Sigmoid colon (tissue), 7 donors: Measurements from ENCODE around the gene FHDC1. TPM values are rescaled to one million over a fixed set of nuclear protein-coding genes. Genes with fewer than 3 reads are reported as not detected.

ENCODE experiments used
- DNase-seq: peaks from one replicate; pipeline ENCODE4 v3.0.0-alpha.2; 2019
- H3K27ac ChIP-seq, 4 donors: fragments of 200-600 bp; sonication (generic); one replicate each; pipeline ENCODE4 v1.5.1; 2016 to 2019; ENCODE audit warnings: mild to moderate bottlenecking in 1 of 4
- H3K27me3 ChIP-seq, 3 donors: fragments of 200-600 bp; sonication (generic); one replicate each; pipeline ENCODE4 v1.5.1; 2019; ENCODE audit warnings: mild to moderate bottlenecking in 1 of 3
- H3K36me3 ChIP-seq, 4 donors: fragments of 200-600 bp; sonication (generic); one replicate each; pipeline ENCODE4 v1.5.1; 2016 to 2019
- H3K4me1 ChIP-seq, 4 donors: fragments of 200-600 bp; sonication (generic); one replicate each; pipeline ENCODE4 v1.5.1; 2017 to 2019
- H3K4me3 ChIP-seq, 4 donors: fragments of 200-600 bp; sonication (generic); one replicate each; pipeline ENCODE4 v1.5.1; 2017 to 2019; ENCODE audit warnings: mild to moderate bottlenecking in 2 of 4, moderate library complexity in 1 of 4
- H3K9me3 ChIP-seq, 4 donors: fragments of 200-600 bp in 3 of 4; sonication (generic) in 3 of 4; one replicate each; pipeline versions ENCODE4 v1.5.1 to v1.6.1; 2013 to 2019
- EP300 ChIP-seq, 4 donors: sonication (generic); formaldehyde crosslinking; IDR thresholded peaks; one replicate each; pipeline ENCODE4 v1.6.1; 2017; ENCODE audit warnings: antibody characterized with exemption in 4 of 4
- POLR2A ChIP-seq, 2 donors: fragments of 450-650 bp; IDR thresholded peaks; one replicate each; pipeline ENCODE4 v1.6.1; 2016; ENCODE audit warnings: antibody characterized with exemption in 2 of 2, mild to moderate bottlenecking in 2 of 2, moderate library complexity in 2 of 2
- POLR2AphosphoS5 ChIP-seq, 4 donors: sonication (generic); formaldehyde crosslinking; IDR thresholded peaks; one replicate each; pipeline ENCODE4 v1.6.1; 2017; ENCODE audit warnings: antibody characterized with exemption in 4 of 4
- WGBS, 2 donors: extraction: QIAGEN DNeasy Blood & Tissue Kit; methylation state at CpG; one replicate each; pipeline ENCODE4 v1.1.7; 2013; 5-methylcytosine and 5-hydroxymethylcytosine counted together
- intact Hi-C: fragments of 100-400 bp; cut with DNase I; formaldehyde crosslinking; loops from one replicate; pipeline ENCODE4 v1.15.1; 2023
- polyA plus RNA-seq, 3 donors: library from polyadenylated mRNA; stranded (reverse); fragments of 200-250 nt; gene quantifications; one replicate each; pipeline ENCODE4 v1.2.3, GENCODE V29; 2013
- total RNA-seq, 4 donors: library from RNA; depleted of rRNA; stranded (reverse); fragments of >200 nt; gene quantifications; one replicate each; pipeline ENCODE4 v1.1.0, GENCODE V29; 2016
- TF ChIP-seq, protein P1 (sequence below), 4 experiments: fragments of 450-650 bp in 3 of 4; fragments of 200-600 bp in 1 of 4; IDR thresholded peaks; one replicate each; pipeline ENCODE4 v1.5.1; 2016 to 2019; ENCODE audit warnings: antibody characterized with exemption in 4 of 4, mild to moderate bottlenecking in 3 of 4, moderate library complexity in 2 of 4
- donor health status: healthy with polysubstance abuse.
- donor health status: Bipolar disorder and iron deficiency.
- donor health status: healthy.

Gene FHDC1
- total and polyA plus RNA-seq, 7 donors, result 0.66 to 7.2 (median 2.2) TPM

DNA sequence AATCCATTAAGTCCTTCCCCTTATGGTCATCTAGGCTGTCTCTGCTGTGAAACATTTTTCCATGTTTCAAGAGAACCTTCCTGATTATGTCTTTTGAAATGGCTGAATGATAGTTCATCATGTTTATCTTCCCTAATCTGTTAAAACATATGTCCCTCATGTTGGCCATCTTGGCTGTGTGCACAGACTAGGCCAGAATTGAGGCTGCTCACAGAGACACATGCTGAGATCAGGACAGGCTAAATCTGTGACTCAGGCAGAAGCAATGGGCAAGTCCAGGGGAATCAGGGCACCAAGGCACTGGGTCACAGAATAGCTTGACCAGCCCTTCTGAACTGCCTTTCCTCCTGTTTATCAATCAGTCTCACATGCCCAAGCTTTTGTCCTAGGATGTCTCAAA lies 78.3 kb downstream of the FHDC1 start:
- no peaks in the 10 kb centered on the region for H3K27me3 ChIP-seq
- DNase-seq, result no peak
- TF ChIP-seq POLR2A (IDR thresholded peaks at IDR 0.05), result no peak
- TF ChIP-seq POLR2AphosphoS5 (IDR thresholded peaks at IDR 0.05), result no peak
- TF ChIP-seq, protein P1, sequence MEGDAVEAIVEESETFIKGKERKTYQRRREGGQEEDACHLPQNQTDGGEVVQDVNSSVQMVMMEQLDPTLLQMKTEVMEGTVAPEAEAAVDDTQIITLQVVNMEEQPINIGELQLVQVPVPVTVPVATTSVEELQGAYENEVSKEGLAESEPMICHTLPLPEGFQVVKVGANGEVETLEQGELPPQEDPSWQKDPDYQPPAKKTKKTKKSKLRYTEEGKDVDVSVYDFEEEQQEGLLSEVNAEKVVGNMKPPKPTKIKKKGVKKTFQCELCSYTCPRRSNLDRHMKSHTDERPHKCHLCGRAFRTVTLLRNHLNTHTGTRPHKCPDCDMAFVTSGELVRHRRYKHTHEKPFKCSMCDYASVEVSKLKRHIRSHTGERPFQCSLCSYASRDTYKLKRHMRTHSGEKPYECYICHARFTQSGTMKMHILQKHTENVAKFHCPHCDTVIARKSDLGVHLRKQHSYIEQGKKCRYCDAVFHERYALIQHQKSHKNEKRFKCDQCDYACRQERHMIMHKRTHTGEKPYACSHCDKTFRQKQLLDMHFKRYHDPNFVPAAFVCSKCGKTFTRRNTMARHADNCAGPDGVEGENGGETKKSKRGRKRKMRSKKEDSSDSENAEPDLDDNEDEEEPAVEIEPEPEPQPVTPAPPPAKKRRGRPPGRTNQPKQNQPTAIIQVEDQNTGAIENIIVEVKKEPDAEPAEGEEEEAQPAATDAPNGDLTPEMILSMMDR (IDR thresholded peaks at IDR 0.05), result no peak
- TF ChIP-seq EP300 (IDR thresholded peaks at IDR 0.05), result no peak
- no peak overlapping the region for H3K4me3 ChIP-seq
- H3K4me1 ChIP-seq, result no peaks in the 10 kb centered on the region
- no peaks in the 10 kb centered on the region for H3K9me3 ChIP-seq
- no peaks in the 10 kb centered on the region for H3K36me3 ChIP-seq
- intact Hi-C loops, result no loop called here
- H3K27ac ChIP-seq, result no peak overlapping the region

DNA sequence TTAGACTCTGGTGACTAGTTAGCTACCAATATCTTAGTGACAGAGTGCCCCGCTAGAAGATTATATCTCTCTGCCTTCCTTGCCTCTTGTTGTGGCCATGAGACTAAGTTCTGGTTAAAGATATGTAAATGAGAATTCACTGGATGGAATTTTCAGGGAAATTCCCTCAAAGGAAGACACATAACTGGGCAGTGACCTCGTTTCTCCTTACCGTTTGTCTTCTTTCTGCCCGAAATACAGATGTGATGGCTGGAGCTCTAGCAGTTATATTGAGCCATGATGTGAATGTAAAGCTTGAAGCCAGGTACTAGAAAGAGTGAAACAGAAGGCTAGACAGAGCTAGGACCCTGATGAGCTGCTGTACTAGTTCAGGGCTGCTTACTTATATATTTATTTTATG lies 80.5 kb downstream of the FHDC1 start:
- no peak for DNase-seq
- Histone ChIP-seq H3K27ac (no peak overlapping the region), H3K27me3 (no peaks in the 10 kb centered on the region), H3K36me3 (no peaks in the 10 kb centered on the region), H3K4me3 (no peak overlapping the region), H3K4me1 (no peaks in the 10 kb centered on the region), H3K9me3 (no peaks in the 10 kb centered on the region)
- 90 to 92% methylated on average over 4 of the region's 4 CpGs for WGBS, 2 donors
- intact Hi-C loops, result no loop called here
- no peak for TF ChIP-seq POLR2A (IDR thresholded peaks at IDR 0.05)
- TF ChIP-seq POLR2AphosphoS5 (IDR thresholded peaks at IDR 0.05), result no peak
- no peak for TF ChIP-seq EP300 (IDR thresholded peaks at IDR 0.05)
- TF ChIP-seq, protein P1 (IDR thresholded peaks at IDR 0.05), result no peak

DNA sequence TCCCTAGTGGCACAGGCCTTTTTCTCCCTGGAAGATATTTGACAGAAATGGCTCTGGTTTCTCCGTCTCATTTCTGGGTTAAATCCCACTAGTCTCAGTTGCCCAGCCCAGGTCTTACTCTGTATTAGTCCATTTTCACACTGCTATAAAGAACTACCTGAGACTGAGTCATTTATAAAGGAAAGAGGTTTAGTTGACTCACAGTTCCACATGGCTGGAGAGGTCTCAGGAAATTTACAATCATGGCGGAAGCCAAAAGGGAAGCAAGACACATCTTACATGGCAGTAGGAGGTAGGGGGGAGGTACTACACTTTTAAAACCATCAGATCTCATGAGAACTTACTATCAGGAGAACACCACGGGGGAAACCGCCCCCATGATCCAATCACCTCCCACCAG lies 81.9 kb downstream of the FHDC1 start:
- WGBS, 2 donors, result 93 to 97% methylated on average over 4 of the region's 4 CpGs
- no peak for DNase-seq
- no peaks in the 10 kb centered on the region for H3K4me1 ChIP-seq
- intact Hi-C loops, result no loop called here
- H3K27ac ChIP-seq, result no peak overlapping the region
- H3K9me3 ChIP-seq, result no peaks in the 10 kb centered on the region
- H3K4me3 ChIP-seq, result no peak overlapping the region
- H3K27me3 ChIP-seq, result no peaks in the 10 kb centered on the region
- no peaks in the 10 kb centered on the region for H3K36me3 ChIP-seq
- TF ChIP-seq EP300 (IDR thresholded peaks at IDR 0.05) (no peak), POLR2AphosphoS5 (IDR thresholded peaks at IDR 0.05) (no peak), POLR2A (IDR thresholded peaks at IDR 0.05) (no peak)
- TF ChIP-seq, protein P1 (IDR thresholded peaks at IDR 0.05), result no peak

DNA sequence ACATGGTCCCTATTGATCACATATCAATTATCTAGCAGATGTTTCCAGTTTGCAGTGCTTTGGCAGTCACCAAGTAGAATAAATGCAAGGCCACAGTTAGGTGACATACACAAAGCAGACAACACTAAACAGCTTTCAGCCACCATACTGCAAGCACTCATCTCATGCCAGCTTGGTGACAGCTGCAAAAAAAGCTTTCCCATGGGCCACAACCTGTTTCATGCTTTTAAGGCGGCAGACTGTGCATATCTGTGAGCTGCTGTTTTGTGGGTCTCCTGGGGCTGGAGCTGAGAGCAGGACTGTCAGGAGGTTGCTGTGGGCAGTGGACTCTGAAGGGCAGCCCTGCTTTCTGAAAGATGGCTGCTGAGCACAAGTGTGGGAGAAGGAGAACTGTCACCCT lies 82.6 kb downstream of the FHDC1 start:
- 93 to 96% methylated on average over 1 of the region's 1 CpG for WGBS, 2 donors
- Histone ChIP-seq H3K36me3 (no peaks in the 10 kb centered on the region), H3K27me3 (no peaks in the 10 kb centered on the region), H3K9me3 (no peaks in the 10 kb centered on the region), H3K4me1 (no peaks in the 10 kb centered on the region), H3K4me3 (no peak overlapping the region), H3K27ac (no peak overlapping the region)
- intact Hi-C loops, result no loop called here
- TF ChIP-seq POLR2A (IDR thresholded peaks at IDR 0.05) (no peak), POLR2AphosphoS5 (IDR thresholded peaks at IDR 0.05) (no peak), EP300 (IDR thresholded peaks at IDR 0.05) (no peak)
- TF ChIP-seq, protein P1 (IDR thresholded peaks at IDR 0.05), result no peak
- DNase-seq, result no peak

DNA sequence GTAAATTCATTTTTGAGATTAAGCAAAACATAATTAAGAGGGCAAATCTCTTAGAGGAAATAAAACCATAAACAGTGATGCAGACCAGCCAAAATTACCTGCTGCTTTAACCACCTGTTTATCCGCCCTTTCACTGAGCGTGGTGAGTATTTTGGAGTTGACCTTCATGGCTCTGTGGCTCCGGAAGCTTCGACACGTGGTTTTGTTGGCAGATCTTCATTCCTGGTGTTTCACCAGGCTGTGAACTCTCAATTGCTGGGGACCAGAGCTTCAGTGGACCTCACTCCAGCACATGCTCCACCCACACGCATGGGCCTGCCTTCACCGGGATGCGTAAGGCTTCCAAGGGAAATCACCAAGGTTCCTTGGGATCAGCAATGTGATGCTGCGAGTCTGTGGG lies 83.8 kb downstream of the FHDC1 start:
- Histone ChIP-seq H3K27ac (no peak overlapping the region), H3K36me3 (no peaks in the 10 kb centered on the region), H3K9me3 (no peaks in the 10 kb centered on the region), H3K4me3 (no peak overlapping the region), H3K4me1 (no peaks in the 10 kb centered on the region), H3K27me3 (no peaks in the 10 kb centered on the region)
- 75 to 92% methylated on average over 9 of the region's 9 CpGs for WGBS, 2 donors
- TF ChIP-seq, protein P1 (IDR thresholded peaks at IDR 0.05), result no peak
- no peak for TF ChIP-seq EP300 (IDR thresholded peaks at IDR 0.05)
- TF ChIP-seq POLR2AphosphoS5 (IDR thresholded peaks at IDR 0.05), result no peak
- TF ChIP-seq POLR2A (IDR thresholded peaks at IDR 0.05), result no peak
- intact Hi-C loops, result no loop called here
- DNase-seq, result no peak
